B cell (primary cell): Measurements from ENCODE around the gene UXT. TPM values are rescaled to one million over a fixed set of nuclear protein-coding genes. Genes with fewer than 3 reads are reported as not detected.

Experiments
- ATAC-seq: fragments of 200-7000 bp; cut with Tn5 transposase; one replicate; pipeline ENCODE4 v1.10.0; 2021; ENCODE audit warnings: low read depth, mild to moderate bottlenecking, moderate number of reproducible peaks, moderate library complexity
- CTCF ChIA-PET: fragments of 350-600 bp; sonication (Branson Sonifier 250); formaldehyde crosslinking; loops from one replicate; lab custom pipeline; 2021; ENCODE audit warnings: antibody characterized with exemption, inconsistent platforms; lab: Charles Lee
- POLR2A ChIA-PET: fragments of 350-600 bp; sonication (Branson Sonifier 250); formaldehyde crosslinking; loops from one replicate; lab custom pipeline; 2021; ENCODE audit warnings: antibody characterized with exemption; lab: Charles Lee
- DNase-seq: peaks from one replicate; pipeline ENCODE4 v3.0.0; 2013
- H2AFZ ChIP-seq: 2 replicates; pipeline ENCODE4 v1.6.1; 2012; ENCODE audit warnings: mild to moderate bottlenecking, low read depth, low read length; ENCODE audit not compliant: insufficient read depth, poor library complexity, severe bottlenecking
- H3K27ac ChIP-seq, 2 donors: 1 replicate in 1 of 2; 2 replicates in 1 of 2; pipeline ENCODE4 v1.5.1; 2012 to 2013; ENCODE audit warnings: low read length in 2 of 2, mild to moderate bottlenecking in 2 of 2, moderate library complexity in 1 of 2
- H3K27me3 ChIP-seq, 4 experiments: fragments of 200-600 bp in 1 of 4; sonication (generic) in 1 of 4; replicated peaks in 1 of 4; 1 replicate in 2 of 4; 2 replicates in 2 of 4; pipeline versions ENCODE4 v1.6.1 to v1.7.0; 2013 to 2016; ENCODE audit warnings: low read length in 3 of 4, mild to moderate bottlenecking in 2 of 4, mixed read lengths in 1 of 4, moderate library complexity in 1 of 4; ENCODE audit not compliant: insufficient read depth in 4 of 4, control insufficient read depth in 3 of 4; ENCODE audit errors: control extremely low read depth in 1 of 4
- H3K36me3 ChIP-seq, 2 experiments: replicated peaks in 1 of 2; 1 replicate in 1 of 2; 2 replicates in 1 of 2; pipeline versions ENCODE4 v1.6.1 to v1.7.1; 2013; ENCODE audit warnings: low read length in 1 of 2; ENCODE audit not compliant: insufficient read depth in 2 of 2, control insufficient read depth in 1 of 2; ENCODE audit errors: control extremely low read depth in 1 of 2, extremely low read depth in 1 of 2
- H3K4me1 ChIP-seq, 2 donors: fragments of 200-600 bp in 1 of 2; sonication (generic) in 1 of 2; 1 replicate in 1 of 2; 2 replicates in 1 of 2; pipeline versions ENCODE4 v1.5.1 to v1.6.1; 2013 to 2017; ENCODE audit warnings: low read length in 2 of 2; ENCODE audit not compliant: control insufficient read depth in 2 of 2, insufficient read depth in 2 of 2
- H3K4me2 ChIP-seq: replicated peaks from 2 replicates; pipeline ENCODE3; 2012; ENCODE audit warnings: mild to moderate bottlenecking, low read depth, low read length; ENCODE audit not compliant: poor library complexity, severe bottlenecking
- H3K4me3 ChIP-seq, 5 experiments: fragments of 200-600 bp in 1 of 5; sonication (generic) in 1 of 5; 1 replicate in 3 of 5; 2 replicates in 2 of 5; pipeline versions ENCODE4 v1.5.1 to v1.7.0; 2011 to 2016; ENCODE audit warnings: low read length in 4 of 5, mild to moderate bottlenecking in 4 of 5, low read depth in 2 of 5, control low read depth in 1 of 5, moderate library complexity in 1 of 5; ENCODE audit not compliant: insufficient read depth in 1 of 5; ENCODE audit errors: control extremely low read depth in 1 of 5, extremely low read depth in 1 of 5
- H3K79me2 ChIP-seq: fragments of 200-600 bp; sonication (generic); one replicate; pipeline ENCODE4 v1.6.0; 2016; ENCODE audit warnings: low read length; ENCODE audit not compliant: control insufficient read depth, insufficient read depth
- H3K9ac ChIP-seq: fragments of 200-600 bp; sonication (generic); 2 replicates; pipeline ENCODE4 v1.6.1; 2017; ENCODE audit warnings: mild to moderate bottlenecking, low read length, moderate library complexity
- H3K9me3 ChIP-seq, 3 donors: one replicate each; pipeline versions ENCODE4 v1.6.1 to v1.7.1; 2013; ENCODE audit warnings: low read length in 2 of 3; ENCODE audit not compliant: control insufficient read depth in 2 of 3, insufficient read depth in 1 of 3; ENCODE audit errors: control extremely low read depth in 1 of 3
- H4K20me1 ChIP-seq: 2 replicates; pipeline ENCODE4 v1.6.0; 2012; ENCODE audit warnings: mild to moderate bottlenecking, low read length; ENCODE audit not compliant: insufficient read depth, control insufficient read depth, poor library complexity, severe bottlenecking
- H3K27ac Mint-ChIP-seq: one replicate; pipeline ENCODE4 v1.8.0; 2021; ENCODE audit warnings: mixed read lengths
- H3K27me3 Mint-ChIP-seq: one replicate; pipeline ENCODE4 v1.8.0; 2021; ENCODE audit warnings: mixed read lengths
- H3K4me1 Mint-ChIP-seq: one replicate; pipeline ENCODE4 v1.8.0; 2021; ENCODE audit warnings: mixed read lengths
- H3K4me3 Mint-ChIP-seq: one replicate; pipeline ENCODE4 v1.8.0; 2021; ENCODE audit warnings: mixed read lengths
- H3K9me3 Mint-ChIP-seq: one replicate; pipeline ENCODE4 v1.8.0; 2022; ENCODE audit warnings: mixed read lengths; ENCODE audit not compliant: insufficient read depth
- CTCF ChIP-seq: fragments of 200-600 bp; IDR thresholded peaks from one replicate; pipeline ENCODE4 v1.8.0; 2022; ENCODE audit warnings: antibody characterized with exemption, mild to moderate bottlenecking
- EZH2 ChIP-seq: IDR thresholded peaks from 2 replicates; pipeline ENCODE4 v1.6.1; 2012; ENCODE audit warnings: borderline replicate concordance, low read depth, mild to moderate bottlenecking, moderate library complexity, low read length; ENCODE audit not compliant: insufficient read depth, poor library complexity, severe bottlenecking
- WGBS: methylation state at CpG from one replicate; pipeline ENCODE4 v1.1.5; 2013; ENCODE audit warnings: missing lambda C conversion rate; ENCODE audit not compliant: insufficient coverage; 5-methylcytosine and 5-hydroxymethylcytosine counted together
- intact Hi-C: fragments of 100-400 bp; cut with micrococcal nuclease; formaldehyde crosslinking; loops from one replicate; pipeline ENCODE4 v1.10.0; 2022
- polyA plus RNA-seq: library from polyadenylated mRNA; depleted of rRNA; stranded (reverse); fragments of >200 nt; gene quantifications from 2 replicates; pipeline ENCODE4 v1.2.3, GENCODE V29; 2012
- total RNA-seq, 2 donors: library from RNA; stranded (reverse); fragments of 120-200 nt in 1 of 2; gene quantifications; 1 replicate in 1 of 2; 2 replicates in 1 of 2; pipeline versions ENCODE4 v1.2.3 to v1.2.4, GENCODE V29; 2013 to 2022

UXT gene
- total and polyA plus RNA-seq, 2 donors (not counting 1 experiment from before 2014, with no cell fraction given) = 177 to 238 TPM

- Histone ChIP-seq H3K27me3 (no peaks in the 10 kb centered on the region), H3K79me2 (no peaks in the 10 kb centered on the region), H3K36me3 (peaks cover 0 to 13% of the 10 kb centered on the region in 2 experiments), H2AFZ (no peak overlapping the region), H3K4me2 (no peak overlapping the region), H3K27ac (no peak overlapping the region), H3K9ac (no peak overlapping the region), H3K9me3 (no peaks in the 10 kb centered on the region), H3K4me1 (peaks cover 7 to 16% of the 10 kb centered on the region in 2 donors), H4K20me1 (no peaks in the 10 kb centered on the region), H3K4me3 (no peak overlapping the region)
- 78% methylated on average over 10 of the region's 14 CpGs for WGBS
- TF ChIP-seq EZH2 (no peak), CTCF (no peak)
- Mint-ChIP-seq H3K4me3 (no peak overlapping the region), H3K27ac (no peak overlapping the region), H3K9me3 (no peaks in the 10 kb centered on the region), H3K4me1 (peaks cover 20% of the 10 kb centered on the region), H3K27me3 (no peaks in the 10 kb centered on the region)
- DNase-seq = no peak
- ATAC-seq = no peak
- intact Hi-C loops = no loop called here
- CTCF ChIA-PET = interaction anchor here (1.7 kb wide), 1 partner anchor 10 kb away, joined by 3 read pairs; no protein-coding TSS in a partner anchor
- POLR2A ChIA-PET = no interaction called here
Measured at GRCh38 chrX:47633689-47634590, 25.0 kb downstream of the UXT start.

- no peak overlapping the region for H3K27ac ChIP-seq
- no peaks in the 10 kb centered on the region for H3K27me3 ChIP-seq
- H3K9me3 ChIP-seq = no peaks in the 10 kb centered on the region
- H3K4me3 ChIP-seq = no peak overlapping the region
- H3K4me1 Mint-ChIP-seq = peaks cover 20% of the 10 kb centered on the region
- H3K4me1 ChIP-seq = peaks cover 7 to 12% of the 10 kb centered on the region in 2 donors
- intact Hi-C loops = no loop called here
- H3K9ac ChIP-seq = no peak overlapping the region
- DNase-seq (no peak), ATAC-seq (no peak)
- WGBS = 80% methylated on average over 2 of the region's 4 CpGs
- no peak overlapping the region for H3K4me2 ChIP-seq
- H3K36me3 ChIP-seq = peaks cover 0 to 7% of the 10 kb centered on the region in 2 experiments
- no peaks in the 10 kb centered on the region for H4K20me1 ChIP-seq
- H2AFZ ChIP-seq = no peak overlapping the region
- TF ChIP-seq EZH2 = no peak
- TF ChIP-seq CTCF = no peak
- POLR2A ChIA-PET = no interaction called here
- H3K9me3 Mint-ChIP-seq = no peaks in the 10 kb centered on the region
- CTCF ChIA-PET = no interaction called here
- H3K79me2 ChIP-seq = no peaks in the 10 kb centered on the region
- H3K27me3 Mint-ChIP-seq = no peaks in the 10 kb centered on the region
- no peak overlapping the region for H3K4me3 Mint-ChIP-seq
- no peak overlapping the region for H3K27ac Mint-ChIP-seq
Measured at GRCh38 chrX:47632666-47633065, 26.3 kb downstream of the UXT start.
